RWPE1 (cell line): ENCODE results near the gene GPI.

Experiments
- CTCF ChIA-PET: fragments of 350-600 bp; sonication (Branson Sonifier 250); formaldehyde crosslinking; extraction: SDS; loops from one replicate; lab custom pipeline; 2021; lab: Yijun Ruan, JAX
- POLR2A ChIA-PET: fragments of 400-600 bp; formaldehyde crosslinking; extraction: SDS; loops from one replicate; lab custom pipeline; 2020; ENCODE audit warnings: antibody characterized with exemption; ENCODE audit not compliant: low non-redundant PET; lab: Yijun Ruan, JAX
- DNase-seq: peaks from one replicate; pipeline ENCODE4 v3.0.0; 2012; ENCODE audit warnings: low spot score
- H3K27ac ChIP-seq: fragments of 450-650 bp; 2 replicates; pipeline ENCODE4 v1.5.1; 2017
- CTCF ChIP-seq: fragments of 450-650 bp; conservative IDR thresholded peaks from 2 replicates; pipeline ENCODE4 v1.5.1; 2017; ENCODE audit warnings: low read depth, mild to moderate bottlenecking

Gene GPI

GRCh38 chr19:34405892-34406660, 41.1 kb downstream of the GPI start:
- no peak overlapping the region for H3K27ac ChIP-seq
- TF ChIP-seq CTCF, result no peak
- ChIA-PET CTCF (interaction anchor here (0.6 kb wide), 1 partner anchor 280 kb away, joined by 4 read pairs; no protein-coding TSS in a partner anchor), POLR2A (interaction anchor here (0.6 kb wide), 1 partner anchor 277 kb away, joined by 3 read pairs; no protein-coding TSS in a partner anchor)
- DNase-seq, result no peak

GRCh38 chr19:34408411-34408810, 43.4 kb downstream of the GPI start:
- ChIA-PET CTCF (interaction anchor here (0.6 kb wide), 1 partner anchor 67 kb away, joined by 3 read pairs; no protein-coding TSS in a partner anchor), POLR2A (no interaction called here)
- no peak overlapping the region for H3K27ac ChIP-seq
- no peak for TF ChIP-seq CTCF
- DNase-seq, result no peak

- DNase-seq, result no peak
- ChIA-PET POLR2A (interaction anchor here (0.6 kb wide), 1 partner anchor 19 kb away, joined by 3 read pairs; the partner anchor contains the start of gene UBA2), CTCF (no interaction called here)
- no peak for TF ChIP-seq CTCF
- no peak overlapping the region for H3K27ac ChIP-seq
These were observed 44.5 kb downstream of the GPI start for GRCh38 chr19:34409189-34410164.

GRCh38 chr19:34411216-34411615, 46.2 kb downstream of the GPI start:
- ChIA-PET POLR2A (no interaction called here), CTCF (interaction anchor here (1.0 kb wide), 1 partner anchor 12 kb away, joined by 4 read pairs; no protein-coding TSS in a partner anchor)
- no peak overlapping the region for H3K27ac ChIP-seq
- TF ChIP-seq CTCF, result no peak
- no peak for DNase-seq

GRCh38 chr19:34416021-34416545, 51.1 kb downstream of the GPI start:
- CTCF ChIA-PET, result interaction anchor here (0.5 to 0.9 kb wide), 2 partner anchors 57 to 1291 kb away, joined by 3 to 7 read pairs; no protein-coding TSS in a partner anchor
- H3K27ac ChIP-seq, result peak overlapping the region; percentile 51; the same call in 1 of the 2 replicates
- POLR2A ChIA-PET, result no interaction called here
- peak; percentile 52 for DNase-seq
- TF ChIP-seq CTCF, result no peak

GRCh38 chr19:34418300-34418699, 53.3 kb downstream of the GPI start:
- no peak overlapping the region for H3K27ac ChIP-seq
- ChIA-PET POLR2A (no interaction called here), CTCF (no interaction called here)
- no peak for DNase-seq
- TF ChIP-seq CTCF, result no peak
